NCI-H748 treated with DMSO at 0.1 percent for 48 hours (cell line): ENCODE measurements around the gene ANGPTL4.
A peak's percentile ranks its signal among the peaks of the same experiment; 100 is the strongest.
"Not testable (repeated sequence)": the region's sequence is repeated elsewhere in the genome, so short reads cannot be mapped to it uniquely, and the experiment has no call there.

Experiments
- DNase-seq: peaks from one replicate; lab custom pipeline; 2025; lab: John Stamatoyannopoulos, UW

ANGPTL4 gene

GRCh38 chr19:8334458-8335342 lies 29.3 kb upstream of the ANGPTL4 start:
- peak; percentile 17 for DNase-seq

DNA sequence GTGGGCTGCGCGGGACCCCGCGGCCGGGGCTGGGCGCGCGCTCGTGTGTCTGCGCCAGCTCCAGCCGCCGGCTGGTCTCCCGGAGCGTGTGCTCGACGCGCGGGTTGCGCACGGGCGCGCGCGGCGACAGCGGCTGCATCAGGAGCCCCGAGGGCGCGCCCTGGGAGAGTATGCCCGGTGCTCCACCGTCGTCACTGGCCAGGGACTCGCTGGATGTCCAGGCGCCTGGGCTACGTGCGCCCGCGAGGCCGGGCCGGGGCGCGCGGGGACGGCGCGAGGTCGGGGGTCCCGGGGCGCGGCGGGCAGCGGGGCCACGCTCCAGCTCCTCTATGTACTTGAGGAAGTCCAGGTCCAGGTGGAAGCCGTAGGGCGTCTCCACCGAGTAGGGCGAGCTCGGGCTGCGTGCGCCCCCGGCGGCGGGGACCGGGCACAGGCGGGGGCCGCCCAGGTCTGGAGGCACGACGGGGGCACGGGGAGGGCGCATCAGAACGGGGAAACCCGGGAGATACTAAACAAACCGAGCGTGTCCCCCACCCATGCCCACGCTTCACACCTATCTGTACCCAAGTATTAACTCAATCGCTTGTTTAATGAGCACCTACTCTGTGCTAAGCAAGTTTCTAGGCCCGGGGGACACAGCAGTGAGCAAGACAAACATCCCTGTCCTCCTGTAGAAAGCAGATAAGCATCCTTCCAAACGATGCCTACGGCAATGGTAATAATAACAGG lies 28.4 kb upstream of the ANGPTL4 start:
- DNase-seq = no peak

DNA sequence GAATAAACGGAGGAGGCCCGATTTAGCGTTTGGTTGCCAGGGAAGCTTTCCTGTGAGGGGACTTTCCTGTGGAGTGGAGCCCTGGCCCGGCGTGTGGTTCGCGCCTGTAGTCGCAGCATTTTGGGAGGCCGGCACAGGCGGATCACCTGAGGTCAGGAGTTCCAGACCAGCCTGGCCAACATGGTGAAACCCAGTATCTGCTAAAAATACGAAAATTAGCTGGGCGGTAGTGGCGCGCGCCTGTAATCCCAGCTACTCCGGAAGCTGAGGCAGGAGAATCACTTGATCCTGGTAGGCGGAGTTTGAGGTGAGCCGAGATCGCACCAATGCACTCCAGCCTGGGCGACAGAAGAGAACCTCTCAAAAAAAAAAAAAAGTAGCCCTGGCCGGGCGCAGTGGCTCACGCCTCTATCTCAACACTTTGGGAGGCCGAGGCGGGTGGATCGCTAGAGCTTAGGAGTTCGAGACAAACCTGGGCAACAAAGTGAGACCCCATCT lies 27.8 kb upstream of the ANGPTL4 start:
- DNase-seq = no peak

- no peak for DNase-seq
These were observed 27.3 kb upstream of the ANGPTL4 start for GRCh38 chr19:8336660-8337059.

GRCh38 chr19:8337728-8338127 lies 26.2 kb upstream of the ANGPTL4 start:
- no peak for DNase-seq

GRCh38 chr19:8338835-8339234 lies 25.1 kb upstream of the ANGPTL4 start:
- no peak for DNase-seq

GRCh38 chr19:8340341-8341096 lies 23.4 kb upstream of the ANGPTL4 start:
- no peak for DNase-seq

DNA sequence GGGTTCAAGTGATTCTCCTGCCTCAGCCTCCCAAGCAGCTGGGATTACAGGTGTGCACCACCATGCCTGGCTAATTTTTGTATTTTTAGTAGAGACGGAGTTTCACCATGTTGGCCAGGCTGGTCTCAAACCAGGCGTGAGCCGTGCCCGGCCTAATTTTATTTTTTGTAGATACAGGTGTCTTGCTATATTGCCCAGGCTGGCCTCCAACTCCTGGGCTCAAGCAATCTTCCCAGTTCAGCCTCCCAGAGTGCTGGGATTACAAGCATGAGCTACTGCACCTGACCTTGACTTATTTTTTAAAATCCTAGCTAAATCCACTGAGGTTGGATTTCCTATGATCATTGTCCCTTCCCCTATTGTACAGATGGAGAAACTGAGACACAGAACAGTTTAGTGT lies 22.5 kb upstream of the ANGPTL4 start:
- DNase-seq = not testable (repeated sequence)

- no peak for DNase-seq
These were observed 21.7 kb upstream of the ANGPTL4 start for GRCh38 chr19:8342316-8342683.

DNA sequence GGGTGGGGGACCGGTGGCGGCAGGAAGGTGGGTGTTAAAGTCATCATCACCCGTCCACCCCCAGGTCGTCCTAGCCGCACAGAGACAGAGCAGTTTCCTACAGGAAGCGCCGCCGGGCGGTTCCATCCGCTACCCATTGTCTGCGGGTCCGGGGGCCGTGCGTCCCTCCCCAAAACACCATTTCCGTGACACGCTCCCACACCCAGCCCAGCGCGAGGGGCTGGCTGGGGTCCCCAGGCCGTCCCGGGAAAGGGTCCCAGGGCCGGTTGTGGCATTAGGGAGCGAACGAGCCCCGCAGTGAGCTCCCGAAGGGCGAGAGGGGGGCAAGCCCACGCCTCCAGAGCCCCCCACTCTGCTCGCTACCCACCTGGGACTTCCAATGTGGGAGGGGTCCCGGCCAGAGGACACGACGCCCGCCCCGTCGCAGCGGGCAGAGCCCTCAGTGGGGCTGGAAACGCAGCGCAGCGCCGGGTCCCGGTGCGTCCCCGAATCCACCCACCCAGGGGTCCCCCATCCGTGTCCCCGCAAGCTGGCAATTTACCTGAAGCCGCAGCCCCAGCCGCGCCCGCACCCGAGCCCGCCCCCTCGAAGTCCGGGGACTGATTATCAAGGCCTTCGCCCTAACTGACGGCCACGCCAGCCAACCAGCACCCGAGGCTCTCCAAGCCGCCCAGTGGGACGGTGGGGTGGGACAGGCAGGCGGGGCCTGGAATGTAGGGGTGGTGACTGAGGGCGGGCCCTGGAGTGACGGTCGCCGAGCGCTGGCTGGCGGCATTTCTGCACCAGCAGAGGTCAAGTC lies 21.1 kb upstream of the ANGPTL4 start, which contains the start of gene KANK3:
Gene KANK3 (minus strand): TSS at position 579 of the 799 bp plus-strand sequence. CDS start 5,434 bp downstream, outside the sequence.
- DNase-seq = peak; percentile 24

GRCh38 chr19:8343483-8343844 lies 20.5 kb upstream of the ANGPTL4 start:
- no peak for DNase-seq

GRCh38 chr19:8349629-8350372 lies 14.2 kb upstream of the ANGPTL4 start:
- DNase-seq = not testable (repeated sequence)

DNA sequence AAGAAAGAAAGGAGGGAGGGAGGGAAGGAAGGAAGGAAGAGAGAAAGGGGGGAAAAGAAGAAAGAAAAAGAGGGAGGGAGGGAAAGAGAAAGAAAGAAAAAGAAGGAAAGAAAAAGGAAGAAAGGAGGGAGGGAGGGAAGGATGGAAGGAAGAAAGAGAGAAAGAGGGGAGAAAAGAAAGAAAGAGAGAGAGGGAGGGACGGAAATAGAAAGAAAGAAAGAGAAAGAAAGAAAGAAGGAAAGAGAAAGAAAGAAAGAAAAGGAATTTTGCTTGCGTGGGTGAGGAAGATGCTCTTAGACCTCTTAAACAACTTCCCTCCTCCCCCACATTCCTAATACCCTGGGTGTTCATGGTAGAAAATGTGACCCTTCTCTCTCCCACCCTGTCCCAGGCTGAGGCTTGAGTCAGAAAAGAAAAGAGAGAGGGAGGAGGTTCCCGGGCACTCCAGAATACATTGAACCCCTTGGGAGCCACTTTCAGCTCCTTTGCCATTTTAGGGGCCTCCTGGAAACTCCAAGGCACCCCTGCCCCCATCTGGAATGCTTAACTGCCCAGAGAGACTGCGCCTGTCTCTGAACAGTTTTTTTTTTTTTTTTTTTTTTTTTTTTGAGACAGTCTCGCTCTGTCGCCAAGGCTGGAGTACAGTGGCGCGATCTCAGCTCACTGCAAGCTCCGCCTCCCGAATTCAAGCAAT lies 11.7 kb upstream of the ANGPTL4 start:
- DNase-seq = no peak

DNA sequence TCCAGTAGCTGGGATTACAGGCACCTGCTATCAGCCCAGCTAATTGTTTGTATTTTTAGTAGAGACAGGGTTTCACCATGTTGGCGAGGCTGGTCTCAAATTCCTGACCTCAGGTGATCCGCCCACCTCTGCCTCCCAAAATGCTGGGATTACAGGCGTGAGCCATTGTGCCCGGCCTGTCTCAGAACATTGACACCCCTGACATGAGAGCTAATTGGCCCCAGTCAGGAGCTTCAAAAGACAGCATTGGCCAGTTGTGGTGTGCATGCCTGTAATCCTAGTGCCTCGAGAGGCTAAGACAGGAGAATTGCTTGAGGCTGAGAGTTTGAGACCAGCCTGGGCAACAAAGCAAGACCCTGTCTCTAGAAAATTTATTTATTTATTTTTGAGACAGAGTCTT lies 11.1 kb upstream of the ANGPTL4 start:
- not testable (repeated sequence) for DNase-seq

- no peak for DNase-seq
These were observed 8.1 kb upstream of the ANGPTL4 start for GRCh38 chr19:8355631-8356402.

DNA sequence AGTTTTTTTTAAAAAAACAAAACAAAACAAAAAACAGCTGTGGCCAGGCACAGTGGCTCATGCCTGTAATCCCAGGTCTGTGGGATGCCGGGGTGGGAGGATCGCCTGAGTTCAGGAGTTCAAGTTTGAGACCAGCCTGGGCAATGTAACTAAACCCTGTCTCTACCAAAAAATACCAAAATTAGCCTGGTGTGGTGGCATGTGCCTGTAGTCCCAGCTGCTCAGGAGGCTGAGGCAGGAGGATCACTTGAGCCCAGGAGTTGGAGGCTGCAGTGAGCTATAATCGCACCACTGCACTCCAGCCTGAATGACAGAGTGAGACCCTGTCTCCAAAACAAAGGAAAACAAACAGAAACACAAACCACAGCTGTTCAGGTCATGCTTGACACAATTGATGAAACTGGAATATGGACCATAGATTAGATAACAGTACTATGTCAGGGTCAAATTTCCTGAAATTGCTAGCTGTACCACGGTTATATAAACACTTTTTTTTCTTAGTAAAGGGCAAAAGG lies 6.9 kb upstream of the ANGPTL4 start:
- DNase-seq = no peak

GRCh38 chr19:8358948-8359347 lies 5.0 kb upstream of the ANGPTL4 start:
- DNase-seq = no peak

DNA sequence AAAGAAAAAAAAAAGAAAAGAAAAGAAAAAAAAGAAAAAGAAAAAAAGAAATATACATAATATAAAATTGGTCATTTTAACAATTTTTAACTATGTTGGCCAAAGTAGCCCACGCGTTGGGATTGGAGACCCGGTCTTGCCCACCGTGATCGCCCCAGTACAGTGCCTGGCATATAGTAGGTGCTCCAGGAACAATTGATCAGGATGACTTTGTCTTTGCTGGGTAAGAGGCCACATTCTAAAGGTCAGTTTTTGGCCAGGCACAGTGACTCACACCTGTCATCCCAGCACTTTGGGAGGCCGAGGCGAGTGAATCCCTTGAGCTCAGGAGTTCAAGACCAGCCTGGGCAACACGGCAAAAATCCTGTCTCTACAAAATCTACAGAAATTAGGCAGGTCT lies 3.8 kb upstream of the ANGPTL4 start:
- no peak for DNase-seq
